Osteoblast (primary cell): Measurements from ENCODE around the gene ZFP36. TPM values are rescaled to one million over a fixed set of nuclear protein-coding genes. Genes with fewer than 3 reads are reported as not detected.
A peak's percentile ranks its signal among the peaks of the same experiment; 100 is the strongest.

Source experiments
- DNase-seq: peaks from one replicate; pipeline ENCODE4 v3.0.0; 2011; ENCODE audit warnings: low spot score, mixed read lengths; ENCODE audit not compliant: insufficient read length; ENCODE audit errors: missing footprints
- H2AFZ ChIP-seq: 2 replicates; pipeline ENCODE4 v1.6.0; 2011; ENCODE audit warnings: mild to moderate bottlenecking, low read length
- H3K27ac ChIP-seq: 2 replicates; pipeline ENCODE4 v1.5.1; 2011; ENCODE audit warnings: mild to moderate bottlenecking, low read depth, low read length, moderate library complexity
- H3K27me3 ChIP-seq: 2 replicates; pipeline ENCODE4 v1.6.0; 2012; ENCODE audit warnings: mild to moderate bottlenecking, control low read depth, inconsistent platforms, low read length, moderate library complexity; ENCODE audit not compliant: insufficient read depth
- H3K36me3 ChIP-seq: 2 replicates; pipeline ENCODE4 v1.5.1; 2011; ENCODE audit warnings: mild to moderate bottlenecking, low read length, control low read depth, moderate library complexity; ENCODE audit not compliant: insufficient read depth
- H3K4me1 ChIP-seq: 2 replicates; pipeline ENCODE4 v1.5.1; 2011; ENCODE audit warnings: mild to moderate bottlenecking, low read length, control low read depth, moderate library complexity; ENCODE audit not compliant: insufficient read depth
- H3K4me2 ChIP-seq: 2 replicates; pipeline ENCODE4 v1.6.0; 2011; ENCODE audit warnings: mild to moderate bottlenecking, low read length; ENCODE audit not compliant: insufficient read depth
- H3K4me3 ChIP-seq: fragments of 200-600 bp; sonication (generic); 3 replicates; pipeline ENCODE4 v1.5.1; 2012; ENCODE audit warnings: mild to moderate bottlenecking, low read length, inconsistent platforms; ENCODE audit not compliant: insufficient read depth
- H3K79me2 ChIP-seq: 2 replicates; pipeline ENCODE4 v1.6.0; 2012; ENCODE audit warnings: mild to moderate bottlenecking, low read length, control low read depth, inconsistent platforms; ENCODE audit not compliant: insufficient read depth
- H3K9me3 ChIP-seq: 2 replicates; pipeline ENCODE4 v1.5.1; 2011; ENCODE audit warnings: low read depth, low read length, control low read depth
- H4K20me1 ChIP-seq: 2 replicates; pipeline ENCODE4 v1.6.0; 2012; ENCODE audit warnings: mild to moderate bottlenecking, low read length, control low read depth; ENCODE audit not compliant: insufficient read depth
- CTCF ChIP-seq: IDR thresholded peaks from 2 replicates; pipeline ENCODE4 v1.5.1; 2011; ENCODE audit warnings: mild to moderate bottlenecking, low read depth, low read length, moderate library complexity; ENCODE audit errors: extremely low read depth
- total RNA-seq: library from RNA; depleted of rRNA; stranded (reverse); fragments of >200 nt; gene quantifications from 2 replicates; pipeline ENCODE4 v1.2.3, GENCODE V29; 2012

Gene ZFP36
- total RNA-seq, 1 donor = 6.5 TPM

- H4K20me1 ChIP-seq = peaks cover 8% of the 10 kb centered on the region
- no peak for TF ChIP-seq CTCF
- H3K9me3 ChIP-seq = no peaks in the 10 kb centered on the region
- H3K36me3 ChIP-seq = peaks cover 52% of the 10 kb centered on the region
- peak overlapping the region; percentile 34 for H3K4me2 ChIP-seq
- DNase-seq = peak; percentile 92
- H3K4me1 ChIP-seq = peaks cover 26% of the 10 kb centered on the region
- H3K79me2 ChIP-seq = peaks cover 34% of the 10 kb centered on the region
- H2AFZ ChIP-seq = no peak overlapping the region
- no peaks in the 10 kb centered on the region for H3K27me3 ChIP-seq
- H3K27ac ChIP-seq = peak overlapping the region; percentile 74
- H3K4me3 ChIP-seq = no peak overlapping the region
Observed at GRCh38 chr19:39362682-39363657, 43.7 kb upstream of the ZFP36 start.

- peak; percentile 84 for DNase-seq
- peaks cover 8% of the 10 kb centered on the region for H4K20me1 ChIP-seq
- H3K36me3 ChIP-seq = peaks cover 52% of the 10 kb centered on the region
- TF ChIP-seq CTCF = no peak
- no peak overlapping the region for H3K4me3 ChIP-seq
- H3K27ac ChIP-seq = peak overlapping the region; percentile 74
- H2AFZ ChIP-seq = no peak overlapping the region
- peaks cover 42% of the 10 kb centered on the region for H3K79me2 ChIP-seq
- peaks cover 26% of the 10 kb centered on the region for H3K4me1 ChIP-seq
- peak overlapping the region; percentile 16 for H3K4me2 ChIP-seq
- no peaks in the 10 kb centered on the region for H3K27me3 ChIP-seq
- no peaks in the 10 kb centered on the region for H3K9me3 ChIP-seq
Observed at GRCh38 chr19:39363901-39364457, 42.7 kb upstream of the ZFP36 start.

GRCh38 chr19:39365531-39365930 lies 41.1 kb upstream of the ZFP36 start:
- Histone ChIP-seq H2AFZ (no peak overlapping the region), H3K27me3 (no peaks in the 10 kb centered on the region), H3K9me3 (no peaks in the 10 kb centered on the region), H3K4me3 (no peak overlapping the region), H3K79me2 (peaks cover 43% of the 10 kb centered on the region), H3K4me2 (no peak overlapping the region), H4K20me1 (peaks cover 8% of the 10 kb centered on the region), H3K36me3 (peaks cover 52% of the 10 kb centered on the region), H3K27ac (no peak overlapping the region), H3K4me1 (peaks cover 26% of the 10 kb centered on the region)
- TF ChIP-seq CTCF = no peak
- DNase-seq = no peak

- H3K4me2 ChIP-seq = no peak overlapping the region
- no peak overlapping the region for H3K4me3 ChIP-seq
- H3K4me1 ChIP-seq = peaks cover 23% of the 10 kb centered on the region
- H3K27ac ChIP-seq = no peak overlapping the region
- no peaks in the 10 kb centered on the region for H3K9me3 ChIP-seq
- H2AFZ ChIP-seq = no peak overlapping the region
- DNase-seq = no peak
- peaks cover 54% of the 10 kb centered on the region for H3K36me3 ChIP-seq
- no peak for TF ChIP-seq CTCF
- H3K27me3 ChIP-seq = no peaks in the 10 kb centered on the region
- H3K79me2 ChIP-seq = peaks cover 44% of the 10 kb centered on the region
- no peaks in the 10 kb centered on the region for H4K20me1 ChIP-seq
Observed at GRCh38 chr19:39369200-39369599, 37.4 kb upstream of the ZFP36 start.
